Measurements from ENCODE around the gene ATP10A.

The ATP10A gene

DNA sequence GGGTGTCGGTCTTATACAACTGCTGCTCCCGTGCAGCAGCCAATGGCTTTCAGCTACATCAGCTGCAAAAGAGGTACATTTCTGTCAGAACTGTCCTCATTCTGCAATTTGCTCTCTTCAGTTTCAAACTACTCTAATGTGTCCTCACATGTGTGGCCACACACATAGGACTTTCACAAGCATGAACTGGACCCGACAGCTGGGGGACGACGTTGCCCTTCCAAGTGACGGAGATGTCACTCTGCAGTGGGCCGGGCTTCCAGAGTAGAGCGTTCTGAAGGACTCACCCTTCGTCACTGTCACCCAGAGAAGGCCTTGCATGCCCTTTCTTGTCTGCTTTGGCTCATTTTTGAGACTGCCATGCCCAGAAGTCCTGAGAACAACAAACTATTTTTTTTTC is 189.8 kb downstream of the ATP10A start:
- no peak for DNase-seq
- no peak for TF ChIP-seq POLR2A (IDR thresholded peaks at IDR 0.05; ENCODE audit: low read length)
- TF ChIP-seq GATA1 (IDR thresholded peaks at IDR 0.05; ENCODE audit: low read depth, low read length) = no peak

- no peak for DNase-seq
- TF ChIP-seq POLR2A (IDR thresholded peaks at IDR 0.05; ENCODE audit: low read length) (no peak), GATA1 (IDR thresholded peaks at IDR 0.05; ENCODE audit: low read depth, low read length) (no peak)
These were observed 192.0 kb downstream of the ATP10A start for GRCh38 chr15:25671132-25671531.

- TF ChIP-seq POLR2A (IDR thresholded peaks at IDR 0.05; ENCODE audit: low read length) (no peak), GATA1 (IDR thresholded peaks at IDR 0.05; ENCODE audit: low read depth, low read length) (no peak)
- DNase-seq = no peak
These were observed 192.5 kb downstream of the ATP10A start for GRCh38 chr15:25670621-25671020.

- TF ChIP-seq POLR2A (IDR thresholded peaks at IDR 0.05; ENCODE audit: low read length) = no peak
- TF ChIP-seq GATA1 (IDR thresholded peaks at IDR 0.05; ENCODE audit: low read depth, low read length) = no peak
- no peak for DNase-seq
These were observed 193.0 kb downstream of the ATP10A start for GRCh38 chr15:25670025-25670554.

- no peak for TF ChIP-seq GATA1 (IDR thresholded peaks at IDR 0.05; ENCODE audit: low read depth, low read length)
- no peak for TF ChIP-seq POLR2A (IDR thresholded peaks at IDR 0.05; ENCODE audit: low read length)
- DNase-seq = no peak
These were observed 194.2 kb downstream of the ATP10A start for GRCh38 chr15:25668901-25669300.

- DNase-seq = no peak
These were observed 194.8 kb downstream of the ATP10A start for GRCh38 chr15:25668236-25668795.

GRCh38 chr15:25667829-25668228 is 195.3 kb downstream of the ATP10A start:
- no peak for DNase-seq
- TF ChIP-seq GATA1 (IDR thresholded peaks at IDR 0.05; ENCODE audit: low read depth, low read length) (no peak), POLR2A (IDR thresholded peaks at IDR 0.05; ENCODE audit: low read length) (no peak)

More at GRCh38 chr15:25668236-25668795, 194.8 kb downstream of the ATP10A start:
- TF ChIP-seq POLR2A (IDR thresholded peaks at IDR 0.05; ENCODE audit: low read length) (no peak), GATA1 (IDR thresholded peaks at IDR 0.05; ENCODE audit: low read depth, low read length) (no peak)

DNA sequence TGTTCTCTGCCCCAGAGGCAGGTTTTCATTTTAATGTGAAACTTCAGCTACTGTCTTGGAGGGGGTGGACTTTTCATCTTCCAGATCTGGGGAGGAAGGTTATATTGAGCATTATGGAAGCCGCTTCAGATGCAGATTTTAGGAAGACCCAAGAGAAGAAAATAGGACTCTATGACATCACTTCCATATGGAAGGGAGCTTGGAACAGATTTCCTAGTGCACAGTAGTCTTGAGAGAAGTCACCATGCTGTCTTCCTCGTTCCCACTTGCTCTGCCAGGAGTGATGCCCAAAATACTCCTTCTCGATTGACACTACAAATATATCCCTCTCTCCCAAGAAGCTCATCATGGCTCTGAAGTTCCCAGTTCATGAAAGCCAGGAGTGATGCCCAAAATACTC is 197.2 kb downstream of the ATP10A start:
- no peak for TF ChIP-seq GATA1 (IDR thresholded peaks at IDR 0.05; ENCODE audit: low read depth, low read length)
- TF ChIP-seq POLR2A (IDR thresholded peaks at IDR 0.05; ENCODE audit: low read length) = no peak
- DNase-seq = no peak

GRCh38 chr15:25664761-25665160 is 198.4 kb downstream of the ATP10A start:
- DNase-seq = no peak
- TF ChIP-seq POLR2A (IDR thresholded peaks at IDR 0.05; ENCODE audit: low read length) (no peak), GATA1 (IDR thresholded peaks at IDR 0.05; ENCODE audit: low read depth, low read length) (no peak)

DNA sequence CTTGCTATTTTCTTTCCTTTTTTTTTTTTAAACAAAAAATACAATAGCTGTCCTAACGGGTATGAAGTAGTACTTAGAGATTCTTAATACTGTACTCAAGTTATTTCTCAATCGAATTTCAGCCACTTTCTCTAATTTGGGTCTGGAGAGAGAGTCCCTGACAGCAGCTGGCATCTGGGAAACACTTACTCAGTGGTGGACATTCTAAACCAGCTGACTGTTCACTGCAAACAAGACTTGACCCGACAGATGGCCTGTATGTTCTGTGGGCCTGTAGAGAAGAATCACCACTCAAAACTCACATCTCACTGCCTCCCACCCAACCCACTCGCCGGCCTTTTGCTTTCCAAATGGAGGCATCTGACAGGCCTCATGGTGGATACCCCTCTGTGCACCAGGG is 199.6 kb downstream of the ATP10A start:
- TF ChIP-seq POLR2A (IDR thresholded peaks at IDR 0.05; ENCODE audit: low read length) (no peak), GATA1 (IDR thresholded peaks at IDR 0.05; ENCODE audit: low read depth, low read length) (no peak)
- DNase-seq = no peak

- no peak for DNase-seq
- TF ChIP-seq GATA1 (IDR thresholded peaks at IDR 0.05; ENCODE audit: low read depth, low read length) (no peak), POLR2A (IDR thresholded peaks at IDR 0.05; ENCODE audit: low read length) (no peak)
These were observed 201.2 kb downstream of the ATP10A start for GRCh38 chr15:25661898-25662297.

DNA sequence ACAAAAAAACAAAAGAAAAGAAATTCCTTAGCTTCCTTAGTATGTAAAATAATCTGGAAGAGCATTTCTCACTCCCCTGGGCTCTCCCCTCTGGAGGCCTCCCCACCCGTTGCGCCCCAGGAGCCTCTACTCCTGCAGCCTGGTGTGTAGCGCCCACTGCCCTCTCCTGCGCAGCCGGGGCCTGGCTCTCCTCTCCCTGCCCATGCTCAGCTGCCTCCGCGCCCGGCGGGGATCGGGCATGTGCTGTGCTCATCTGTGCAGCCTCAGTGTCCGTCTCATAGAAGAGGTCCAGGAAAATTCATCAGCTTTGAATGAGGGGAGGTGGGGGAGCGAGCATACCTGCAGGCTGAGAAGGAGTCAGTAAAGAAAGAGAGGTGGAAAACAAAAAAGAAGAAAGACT is 203.9 kb downstream of the ATP10A start:
- TF ChIP-seq POLR2A (IDR thresholded peaks at IDR 0.05; ENCODE audit: low read length) (no peak), GATA1 (IDR thresholded peaks at IDR 0.05; ENCODE audit: low read depth, low read length) (no peak)
- no peak for DNase-seq

DNA sequence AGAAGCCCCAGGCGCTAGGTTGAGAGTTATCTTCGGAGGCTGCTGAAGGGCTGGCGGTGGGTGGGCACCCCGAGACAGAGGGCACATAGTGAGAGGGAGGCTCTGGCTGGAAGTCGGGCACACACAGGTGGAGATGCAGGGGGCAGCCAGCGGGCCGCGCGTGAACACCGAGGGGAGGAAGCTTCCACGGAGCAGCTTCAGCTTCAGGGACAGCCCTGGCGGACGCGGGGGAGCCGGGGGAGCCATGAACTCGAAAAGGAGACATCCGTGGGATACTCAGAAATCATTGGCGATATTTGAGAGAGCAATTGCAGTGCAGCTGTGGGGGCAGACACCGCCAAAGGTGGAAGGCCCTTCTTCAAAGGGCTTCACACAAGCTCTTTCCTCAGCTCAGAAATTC is 204.6 kb downstream of the ATP10A start:
- TF ChIP-seq GATA1 (IDR thresholded peaks at IDR 0.05; ENCODE audit: low read depth, low read length) (no peak), POLR2A (IDR thresholded peaks at IDR 0.05; ENCODE audit: low read length) (no peak)
- no peak for DNase-seq

DNA sequence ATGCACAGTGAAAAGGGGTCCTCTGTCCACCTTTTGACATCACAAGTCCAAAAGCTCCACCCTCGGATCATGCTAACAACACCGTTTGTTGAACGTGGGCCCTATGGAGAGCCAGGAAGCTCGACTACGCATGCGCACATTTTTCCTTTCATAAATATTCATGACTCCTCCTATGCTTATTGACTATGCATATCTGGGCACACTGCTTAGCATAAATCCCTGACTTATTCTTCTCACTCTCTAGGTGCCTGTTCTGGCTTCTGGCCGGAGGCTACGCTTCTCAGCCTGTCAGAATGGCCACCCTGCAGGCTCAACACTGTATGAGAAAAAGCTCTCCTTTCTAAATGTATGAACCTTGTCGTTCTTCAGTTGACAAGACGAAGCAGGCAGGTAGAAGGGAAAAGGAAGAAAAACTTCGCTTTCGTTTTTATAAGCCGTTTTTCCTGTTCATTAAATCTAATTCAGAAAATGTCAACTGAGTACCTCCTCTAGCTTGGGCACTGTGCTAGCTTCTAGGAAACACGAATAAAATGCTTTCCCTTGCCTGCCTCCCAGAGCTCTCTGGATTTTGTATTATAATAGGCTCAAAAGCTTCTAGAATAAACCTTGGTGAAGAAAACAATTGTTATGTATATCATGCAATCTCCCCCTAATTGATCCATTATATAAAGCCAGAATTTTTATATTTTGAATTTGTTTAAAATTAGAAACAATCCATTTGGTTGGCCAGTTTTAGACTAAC is 207.7 kb downstream of the ATP10A start:
- DNase-seq = no peak
- TF ChIP-seq GATA1 (IDR thresholded peaks at IDR 0.05; ENCODE audit: low read depth, low read length) = no peak
- TF ChIP-seq POLR2A (IDR thresholded peaks at IDR 0.05; ENCODE audit: low read length) = no peak

DNA sequence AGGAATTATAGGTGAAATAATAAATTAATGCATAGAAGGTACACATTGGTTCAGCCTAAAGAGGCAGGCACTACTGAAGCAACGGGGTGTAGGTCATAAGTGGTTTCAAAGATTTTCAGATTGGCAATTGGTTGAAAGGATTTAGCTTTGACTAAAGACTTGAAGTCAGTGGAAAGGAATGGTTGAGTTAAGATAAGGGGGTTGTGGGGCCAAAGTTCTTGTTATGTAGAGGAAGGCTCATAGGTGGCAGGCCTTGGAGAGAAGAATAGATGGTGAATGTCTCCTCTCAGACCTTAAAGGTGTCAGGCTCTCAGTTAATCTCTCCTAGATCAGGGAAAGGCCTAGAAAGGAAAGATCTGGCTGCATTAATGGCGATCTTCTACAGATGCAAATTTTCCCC is 209.8 kb downstream of the ATP10A start:
- TF ChIP-seq GATA1 (IDR thresholded peaks at IDR 0.05; ENCODE audit: low read depth, low read length) (no peak), POLR2A (IDR thresholded peaks at IDR 0.05; ENCODE audit: low read length) (no peak)

More for the DNA sequence above, 209.8 kb downstream of the ATP10A start:
- no peak for DNase-seq

Data from erythroblast (primary cell).